ENCODE data around the gene TEK. TPM values are rescaled to one million over a fixed set of nuclear protein-coding genes. Genes with fewer than 3 reads are reported as not detected.

Gene TEK
- total and polyA plus RNA-seq, 7 experiments from 2014 or later, result not detected

DNA sequence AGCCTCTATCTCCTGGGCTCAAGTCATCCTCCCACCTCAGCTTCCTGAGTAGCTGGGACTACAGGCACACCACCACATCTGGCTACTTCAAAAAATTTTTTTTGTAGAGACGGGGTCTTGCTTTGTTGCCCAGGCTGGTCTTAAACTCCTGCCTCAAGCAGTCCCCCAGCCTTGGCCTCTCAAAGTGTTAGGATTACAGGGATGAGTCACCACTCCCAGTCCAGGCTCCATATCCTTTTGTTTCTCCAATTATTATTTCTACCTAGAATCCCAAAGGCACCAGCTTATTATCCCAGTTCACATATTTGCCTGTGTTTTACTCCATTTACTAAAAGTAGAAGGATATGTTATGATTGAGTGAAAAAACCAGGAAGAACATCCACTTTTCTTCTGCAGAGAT is 84.9 kb downstream of the TEK start:
- ChIA-PET CTCF (no interaction called here), POLR2A (no interaction called here)
- H3K4me1 ChIP-seq (ENCODE audit: control insufficient read depth in 2 of 2, insufficient read depth in 2 of 2, low read length in 2 of 2), result no peaks in the 10 kb centered on the region
- H3K27me3 ChIP-seq (ENCODE audit: control insufficient read depth in 2 of 2, insufficient read depth in 2 of 2, low read length in 2 of 2), result no peaks in the 10 kb centered on the region
- no peak overlapping the region for H3K27ac ChIP-seq (ENCODE audit: low read depth, low read length)
- H3K4me1 Mint-ChIP-seq, result no peaks in the 10 kb centered on the region
- no peak for ATAC-seq
- H3K9me3 Mint-ChIP-seq, result peaks cover 0 to 1% (median 0%) of the 10 kb centered on the region in 11 donors
- H3K36me3 Mint-ChIP-seq, result no peaks in the 10 kb centered on the region
- no peak for DNase-seq
- no peaks in the 10 kb centered on the region for H3K36me3 ChIP-seq (ENCODE audit: control insufficient read depth in 2 of 3, insufficient read depth in 3 of 3, low read length in 3 of 3)
- H3K9me3 ChIP-seq (ENCODE audit: control insufficient read depth in 2 of 3, low read length in 3 of 3), result no peaks in the 10 kb centered on the region
- H3K27me3 Mint-ChIP-seq, result peaks cover 0 to 13% (median 0%) of the 10 kb centered on the region in 5 donors
- intact Hi-C loops (cut with micrococcal nuclease), result loop anchor here in 1 of 2 donors (10.0 kb wide), 1 partner anchor 1129 kb away; no protein-coding TSS in a partner anchor
- H3K4me3 ChIP-seq (ENCODE audit: low read length), result no peak overlapping the region
- no peak overlapping the region for H3K27ac Mint-ChIP-seq
- H3K4me3 Mint-ChIP-seq, result no peak overlapping the region

DNA sequence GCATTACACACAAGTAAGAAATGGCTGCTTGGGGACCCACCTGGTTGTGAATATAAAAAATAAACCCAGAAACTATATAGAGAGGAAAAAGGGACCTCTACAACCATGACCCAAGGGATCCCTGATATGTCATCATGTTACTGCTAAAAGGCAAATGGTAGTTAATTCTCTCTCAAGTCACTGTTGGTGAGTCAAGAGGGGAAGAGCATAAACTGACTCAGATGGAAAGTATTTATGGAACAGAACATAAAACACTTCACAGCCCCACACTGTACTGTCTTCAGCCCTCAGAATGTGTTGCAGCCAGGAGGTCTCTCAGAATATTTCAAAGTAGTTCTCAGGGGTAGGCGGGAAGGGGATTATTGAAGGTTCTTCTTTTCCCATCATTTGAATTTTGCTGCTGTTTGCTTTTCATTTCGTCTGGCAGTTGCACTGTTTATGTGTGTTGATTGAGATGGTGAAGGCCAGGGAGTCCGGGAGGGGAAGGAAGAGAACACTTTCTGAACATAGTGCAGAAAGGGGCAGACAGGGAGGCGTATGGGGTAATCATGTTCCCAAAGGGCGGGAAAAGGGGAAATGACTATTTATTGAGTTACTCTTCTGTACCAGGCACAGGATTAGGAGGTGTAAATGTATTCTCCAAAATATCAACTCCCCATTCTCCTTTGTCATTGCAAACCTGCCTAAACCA is 85.5 kb downstream of the TEK start:
- POLR2A ChIA-PET, result no interaction called here
- H3K36me3 ChIP-seq (ENCODE audit: control insufficient read depth in 2 of 3, insufficient read depth in 3 of 3, low read length in 3 of 3), result no peaks in the 10 kb centered on the region
- DNase-seq (no peak), ATAC-seq (no peak)
- no peak overlapping the region for H3K27ac ChIP-seq (ENCODE audit: low read depth, low read length)
- no peak overlapping the region for H3K4me3 Mint-ChIP-seq
- intact Hi-C loops (cut with micrococcal nuclease), result loop anchor here in 1 of 2 donors (10.0 kb wide), 1 partner anchor 1130 kb away; no protein-coding TSS in a partner anchor
- no peaks in the 10 kb centered on the region for H3K9me3 ChIP-seq (ENCODE audit: control insufficient read depth in 2 of 3, low read length in 3 of 3)
- H3K4me1 Mint-ChIP-seq, result no peaks in the 10 kb centered on the region
- H3K27ac Mint-ChIP-seq, result no peak overlapping the region
- CTCF ChIA-PET, result no interaction called here
- no peaks in the 10 kb centered on the region for H3K27me3 ChIP-seq (ENCODE audit: control insufficient read depth in 2 of 2, insufficient read depth in 2 of 2, low read length in 2 of 2)
- H3K4me3 ChIP-seq (ENCODE audit: low read length), result no peak overlapping the region
- peaks cover 0 to 1% (median 0%) of the 10 kb centered on the region in 11 donors for H3K9me3 Mint-ChIP-seq
- H3K36me3 Mint-ChIP-seq, result no peaks in the 10 kb centered on the region
- H3K4me1 ChIP-seq (ENCODE audit: control insufficient read depth in 2 of 2, insufficient read depth in 2 of 2, low read length in 2 of 2), result no peaks in the 10 kb centered on the region
- H3K27me3 Mint-ChIP-seq, result peaks cover 0 to 10% (median 0%) of the 10 kb centered on the region in 5 donors

DNA sequence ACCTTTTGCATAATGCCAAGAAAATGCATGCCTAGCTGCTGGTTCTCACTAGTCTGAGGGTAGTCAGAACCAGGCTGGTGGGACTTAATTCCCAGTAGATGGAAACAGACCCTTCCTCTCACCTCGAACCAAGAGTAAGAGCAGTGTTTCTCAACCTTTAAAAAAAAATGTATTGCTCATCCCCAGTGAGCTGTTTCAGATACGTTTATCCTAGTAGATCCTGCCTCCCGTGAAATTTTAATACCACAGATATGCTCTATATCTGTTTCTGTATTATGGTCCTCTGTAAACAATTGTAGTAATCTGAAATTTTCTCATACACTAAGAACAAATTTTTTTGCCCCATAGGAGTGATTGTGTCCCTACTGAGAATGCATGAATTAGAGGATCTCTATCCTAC is 86.2 kb downstream of the TEK start:
- Mint-ChIP-seq H3K27me3 (peaks cover 0 to 7% (median 0%) of the 10 kb centered on the region in 5 donors), H3K4me1 (no peaks in the 10 kb centered on the region), H3K9me3 (peaks cover 0 to 1% (median 0%) of the 10 kb centered on the region in 11 donors), H3K27ac (no peak overlapping the region), H3K36me3 (no peaks in the 10 kb centered on the region), H3K4me3 (no peak overlapping the region)
- Histone ChIP-seq H3K9me3 (ENCODE audit: control insufficient read depth in 2 of 3, low read length in 3 of 3) (no peaks in the 10 kb centered on the region), H3K27me3 (ENCODE audit: control insufficient read depth in 2 of 2, insufficient read depth in 2 of 2, low read length in 2 of 2) (no peaks in the 10 kb centered on the region), H3K36me3 (ENCODE audit: control insufficient read depth in 2 of 3, insufficient read depth in 3 of 3, low read length in 3 of 3) (no peaks in the 10 kb centered on the region), H3K4me1 (ENCODE audit: control insufficient read depth in 2 of 2, insufficient read depth in 2 of 2, low read length in 2 of 2) (no peaks in the 10 kb centered on the region), H3K4me3 (ENCODE audit: low read length) (no peak overlapping the region), H3K27ac (ENCODE audit: low read depth, low read length) (no peak overlapping the region)
- DNase-seq, result no peak
- ATAC-seq, result no peak
- POLR2A ChIA-PET, result no interaction called here
- CTCF ChIA-PET, result no interaction called here
- intact Hi-C loops (cut with micrococcal nuclease), result loop anchor here in 1 of 2 donors (10.0 kb wide), 1 partner anchor 1130 kb away; no protein-coding TSS in a partner anchor

DNA sequence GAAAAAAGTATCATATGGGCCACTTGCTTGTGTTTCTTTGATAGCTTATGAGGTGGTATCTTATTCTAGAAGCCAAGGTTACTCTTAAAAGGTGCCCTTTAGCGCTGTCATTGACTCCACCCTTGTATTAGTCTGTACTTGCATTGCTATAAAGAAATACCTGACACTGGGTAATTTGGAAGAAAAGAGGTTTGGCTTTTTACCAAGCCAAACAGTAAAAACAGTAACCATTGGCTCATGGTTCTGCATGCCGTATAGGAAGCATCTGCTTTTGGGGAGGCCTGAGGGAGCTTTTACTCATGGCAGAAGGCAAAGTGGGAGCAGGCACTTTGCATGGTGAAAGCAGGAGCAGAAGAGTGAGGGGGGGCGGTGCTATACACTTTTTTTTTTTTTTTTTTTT is 87.4 kb downstream of the TEK start:
- Mint-ChIP-seq H3K36me3 (no peaks in the 10 kb centered on the region), H3K4me1 (no peaks in the 10 kb centered on the region), H3K4me3 (no peak overlapping the region), H3K9me3 (peaks cover 0 to 1% (median 0%) of the 10 kb centered on the region in 11 donors), H3K27ac (no peak overlapping the region), H3K27me3 (peaks cover 0 to 6% (median 0%) of the 10 kb centered on the region in 5 donors)
- Histone ChIP-seq H3K9me3 (ENCODE audit: control insufficient read depth in 2 of 3, low read length in 3 of 3) (no peaks in the 10 kb centered on the region), H3K27ac (ENCODE audit: low read depth, low read length) (no peak overlapping the region), H3K4me3 (ENCODE audit: low read length) (no peak overlapping the region), H3K36me3 (ENCODE audit: control insufficient read depth in 2 of 3, insufficient read depth in 3 of 3, low read length in 3 of 3) (no peaks in the 10 kb centered on the region), H3K27me3 (ENCODE audit: control insufficient read depth in 2 of 2, insufficient read depth in 2 of 2, low read length in 2 of 2) (no peaks in the 10 kb centered on the region), H3K4me1 (ENCODE audit: control insufficient read depth in 2 of 2, insufficient read depth in 2 of 2, low read length in 2 of 2) (no peaks in the 10 kb centered on the region)
- no peak for DNase-seq
- ChIA-PET POLR2A (no interaction called here), CTCF (no interaction called here)
- ATAC-seq, result no peak
- intact Hi-C loops (cut with micrococcal nuclease), result loop anchor here in 1 of 2 donors (10.0 kb wide), 1 partner anchor 1132 kb away; no protein-coding TSS in a partner anchor

DNA sequence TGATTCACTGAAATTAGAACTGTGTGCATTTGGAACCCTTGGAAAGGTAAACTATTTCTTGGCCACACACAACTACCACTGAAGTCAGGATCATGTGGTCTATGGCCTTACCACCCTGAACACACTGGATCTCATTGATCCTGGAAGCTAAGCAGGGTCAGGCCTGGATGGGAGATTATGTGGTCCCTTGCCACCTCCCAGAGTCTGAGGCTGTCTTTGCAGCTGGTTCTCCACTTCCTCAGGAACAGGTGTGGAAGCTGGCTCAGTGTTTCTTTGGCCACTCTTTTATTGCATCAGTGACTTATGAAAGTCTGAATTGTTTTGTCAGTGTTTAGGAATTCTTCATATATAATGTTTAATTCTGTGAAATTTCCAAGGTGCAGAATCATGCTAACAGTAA is 89.2 kb downstream of the TEK start:
- Mint-ChIP-seq H3K9me3 (peaks cover 0 to 1% (median 0%) of the 10 kb centered on the region in 11 donors), H3K27ac (no peak overlapping the region), H3K4me1 (no peaks in the 10 kb centered on the region), H3K4me3 (no peak overlapping the region), H3K36me3 (no peaks in the 10 kb centered on the region), H3K27me3 (peaks cover 0 to 14% (median 6%) of the 10 kb centered on the region in 5 donors)
- H3K36me3 ChIP-seq (ENCODE audit: control insufficient read depth in 2 of 3, insufficient read depth in 3 of 3, low read length in 3 of 3), result no peaks in the 10 kb centered on the region
- ChIA-PET POLR2A (no interaction called here), CTCF (no interaction called here)
- H3K9me3 ChIP-seq (ENCODE audit: control insufficient read depth in 2 of 3, low read length in 3 of 3), result no peaks in the 10 kb centered on the region
- H3K27me3 ChIP-seq (ENCODE audit: control insufficient read depth in 2 of 2, insufficient read depth in 2 of 2, low read length in 2 of 2), result no peaks in the 10 kb centered on the region
- intact Hi-C loops (cut with micrococcal nuclease), result loop anchor here in 1 of 2 donors (10.0 kb wide), 1 partner anchor 1133 kb away; no protein-coding TSS in a partner anchor
- H3K4me3 ChIP-seq (ENCODE audit: low read length), result no peak overlapping the region
- no peak overlapping the region for H3K27ac ChIP-seq (ENCODE audit: low read depth, low read length)
- H3K4me1 ChIP-seq (ENCODE audit: control insufficient read depth in 2 of 2, insufficient read depth in 2 of 2, low read length in 2 of 2), result no peaks in the 10 kb centered on the region
- ATAC-seq (no peak), DNase-seq (no peak)

DNA sequence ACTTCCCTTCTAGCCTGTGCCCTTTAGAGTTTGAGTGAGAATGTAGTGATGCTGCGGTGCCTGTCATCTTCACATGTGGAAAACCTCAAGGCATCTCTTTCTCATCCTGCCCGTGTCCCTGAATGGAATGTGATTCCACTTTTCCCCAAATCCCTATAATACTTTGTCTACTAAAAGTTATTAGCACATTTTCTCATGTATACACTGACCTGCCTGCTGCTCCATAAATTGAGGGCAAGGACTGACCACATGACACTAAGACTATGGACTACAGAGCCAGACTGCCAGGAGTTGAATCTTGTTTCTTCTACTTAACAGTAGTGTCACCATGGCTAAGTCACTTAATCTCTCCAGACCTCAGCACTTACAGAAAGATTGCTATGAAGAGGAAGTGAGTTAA is 93.0 kb downstream of the TEK start:
- Mint-ChIP-seq H3K9me3 (peaks cover 0 to 2% (median 0%) of the 10 kb centered on the region in 11 donors), H3K4me3 (no peak overlapping the region), H3K4me1 (no peaks in the 10 kb centered on the region), H3K36me3 (no peaks in the 10 kb centered on the region), H3K27me3 (peaks cover 0 to 18% (median 10%) of the 10 kb centered on the region in 5 donors), H3K27ac (no peak overlapping the region)
- Histone ChIP-seq H3K27me3 (ENCODE audit: control insufficient read depth in 2 of 2, insufficient read depth in 2 of 2, low read length in 2 of 2) (no peaks in the 10 kb centered on the region), H3K9me3 (ENCODE audit: control insufficient read depth in 2 of 3, low read length in 3 of 3) (no peaks in the 10 kb centered on the region), H3K36me3 (ENCODE audit: control insufficient read depth in 2 of 3, insufficient read depth in 3 of 3, low read length in 3 of 3) (no peaks in the 10 kb centered on the region), H3K4me3 (ENCODE audit: low read length) (no peak overlapping the region), H3K4me1 (ENCODE audit: control insufficient read depth in 2 of 2, insufficient read depth in 2 of 2, low read length in 2 of 2) (no peaks in the 10 kb centered on the region), H3K27ac (ENCODE audit: low read depth, low read length) (no peak overlapping the region)
- CTCF ChIA-PET, result no interaction called here
- ATAC-seq (no peak), DNase-seq (no peak)
- intact Hi-C loops (cut with micrococcal nuclease), result no loop called here
- POLR2A ChIA-PET, result no interaction called here

DNA sequence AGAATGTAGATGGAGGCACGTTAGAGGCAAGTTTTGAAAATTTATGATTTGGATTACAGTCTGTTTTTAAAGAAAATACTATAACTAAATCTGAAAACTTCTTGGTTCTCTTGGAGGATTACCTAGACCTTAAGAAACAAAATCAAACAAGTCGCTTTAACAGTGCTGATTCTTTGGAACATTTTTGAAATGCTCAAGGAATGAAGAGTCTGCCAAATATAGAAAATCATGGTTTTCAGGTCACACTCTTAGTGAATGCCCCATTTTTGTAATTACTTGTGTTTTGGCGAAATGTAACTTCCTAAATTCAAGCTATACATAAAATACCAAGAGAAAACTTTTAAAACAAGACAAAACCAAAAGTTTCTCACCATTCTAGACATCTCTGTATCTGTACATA is 94.8 kb downstream of the TEK start:
- H3K27me3 ChIP-seq (ENCODE audit: control insufficient read depth in 2 of 2, insufficient read depth in 2 of 2, low read length in 2 of 2), result no peaks in the 10 kb centered on the region
- Mint-ChIP-seq H3K27me3 (peaks cover 0 to 18% (median 10%) of the 10 kb centered on the region in 5 donors), H3K9me3 (peaks cover 0 to 2% (median 0%) of the 10 kb centered on the region in 11 donors), H3K36me3 (no peaks in the 10 kb centered on the region), H3K4me3 (no peak overlapping the region), H3K27ac (no peak overlapping the region), H3K4me1 (no peaks in the 10 kb centered on the region)
- ATAC-seq, result no peak
- POLR2A ChIA-PET, result no interaction called here
- no peaks in the 10 kb centered on the region for H3K36me3 ChIP-seq (ENCODE audit: control insufficient read depth in 2 of 3, insufficient read depth in 3 of 3, low read length in 3 of 3)
- intact Hi-C loops (cut with micrococcal nuclease), result no loop called here
- CTCF ChIA-PET, result no interaction called here
- no peak for DNase-seq
- H3K27ac ChIP-seq (ENCODE audit: low read depth, low read length), result no peak overlapping the region
- no peaks in the 10 kb centered on the region for H3K9me3 ChIP-seq (ENCODE audit: control insufficient read depth in 2 of 3, low read length in 3 of 3)
- H3K4me3 ChIP-seq (ENCODE audit: low read length), result no peak overlapping the region
- H3K4me1 ChIP-seq (ENCODE audit: control insufficient read depth in 2 of 2, insufficient read depth in 2 of 2, low read length in 2 of 2), result no peaks in the 10 kb centered on the region
